GM21367 (cell line): ENCODE results near the gene SEMA4D.
"Not testable (repeated sequence)": the region's sequence is repeated elsewhere in the genome, so short reads cannot be mapped to it uniquely, and the experiment has no call there.

Experiments
- ATAC-seq: cut with Tn5 transposase; IDR thresholded peaks from one replicate; pipeline ENCODE4 v1.9.1; 2021; ENCODE audit not compliant: unreplicated experiment

Gene SEMA4D

GRCh38 chr9:89359751-89360261 is 138.1 kb downstream of the SEMA4D start:
- no peak for ATAC-seq

DNA sequence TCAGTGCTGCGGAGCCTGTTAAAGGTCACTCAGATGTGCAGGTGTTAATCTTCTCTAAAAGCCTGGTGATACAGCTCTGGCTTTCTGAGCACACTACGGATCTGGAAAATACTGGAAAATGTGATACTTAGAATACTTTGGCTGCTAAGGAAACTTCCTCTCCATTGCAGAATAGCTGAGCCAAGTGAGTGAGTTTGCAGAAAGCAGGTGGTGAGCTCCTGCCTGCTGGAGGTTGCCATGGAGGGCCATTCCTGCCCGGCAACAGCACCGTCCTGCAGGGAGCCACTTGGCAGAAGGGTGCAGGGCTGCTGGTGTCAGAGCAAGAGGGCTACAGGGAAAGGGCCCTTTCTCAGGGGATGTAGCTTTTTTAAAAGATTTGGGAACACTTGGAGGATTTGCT is 138.9 kb downstream of the SEMA4D start:
- no peak for ATAC-seq

DNA sequence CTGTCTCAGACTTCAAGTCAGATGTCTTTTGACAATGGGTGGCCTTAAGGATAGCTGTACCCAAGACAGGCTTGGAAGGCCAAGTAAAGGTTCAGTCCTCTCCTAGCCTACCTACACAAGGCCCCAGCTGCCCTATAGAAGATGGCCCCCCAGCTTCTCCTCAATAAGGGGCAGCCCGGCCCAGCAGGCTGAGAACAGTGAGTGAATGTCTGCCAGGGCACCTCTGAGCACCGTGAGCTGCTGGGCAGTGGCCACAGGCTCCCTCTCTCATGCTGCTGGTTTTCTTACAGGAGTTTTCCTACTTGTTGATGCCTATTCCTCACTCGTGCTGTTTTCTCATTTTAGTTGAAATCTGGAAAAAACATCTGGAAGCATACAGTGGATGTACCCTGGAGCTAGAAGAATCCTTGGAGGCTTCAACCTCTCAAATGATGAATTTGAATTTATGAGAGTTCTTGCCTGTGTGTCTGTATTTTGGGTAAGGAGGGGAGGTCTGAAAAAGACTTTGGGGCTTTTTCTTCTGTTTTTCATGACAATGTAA is 139.5 kb downstream of the SEMA4D start:
- ATAC-seq: no peak

GRCh38 chr9:89357331-89358197 is 140.3 kb downstream of the SEMA4D start:
- ATAC-seq: no peak

- ATAC-seq: no peak
Measured at GRCh38 chr9:89356782-89357181, 141.1 kb downstream of the SEMA4D start.

- no peak for ATAC-seq
Measured at GRCh38 chr9:89354471-89354870, 143.4 kb downstream of the SEMA4D start.

GRCh38 chr9:89353989-89354388 is 143.9 kb downstream of the SEMA4D start:
- ATAC-seq: no peak

DNA sequence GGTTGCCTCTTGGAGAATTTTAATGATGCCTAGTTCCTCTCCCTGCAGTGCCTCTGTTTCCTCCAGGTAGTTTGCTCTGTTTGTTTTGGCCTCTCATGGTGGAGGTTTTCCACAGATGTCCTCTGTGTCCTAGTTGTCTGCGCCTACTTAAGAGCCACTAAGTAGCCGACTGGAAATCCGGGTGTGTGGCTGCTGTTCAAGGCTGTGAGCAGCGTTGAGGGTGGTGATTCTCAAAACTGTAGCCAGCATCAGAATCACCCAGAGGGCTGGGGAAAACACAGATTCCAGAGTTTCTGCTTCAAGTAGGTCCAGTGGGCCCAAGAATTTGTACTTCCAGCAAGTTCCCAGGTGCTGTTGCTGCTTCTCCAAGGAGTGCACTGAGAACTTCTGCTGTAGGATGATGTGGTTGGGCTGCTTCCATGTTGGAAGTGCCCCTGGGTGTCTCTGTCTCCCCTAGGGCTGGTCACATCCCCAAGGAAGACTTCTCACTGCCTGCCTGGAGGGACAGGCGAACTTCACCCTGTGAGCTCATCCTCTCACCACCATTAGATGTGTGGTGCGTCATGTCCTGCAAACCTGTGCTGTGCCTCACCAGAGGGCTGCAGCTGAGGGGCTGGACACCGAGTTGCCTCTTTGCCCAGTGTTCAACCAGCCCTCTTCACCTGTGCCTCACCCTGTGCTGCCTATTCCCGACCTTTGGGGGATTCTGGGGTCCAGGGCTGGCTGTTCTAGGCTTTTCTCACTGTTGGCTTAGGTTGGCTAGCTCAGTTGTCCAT is 144.9 kb downstream of the SEMA4D start:
- no peak for ATAC-seq

DNA sequence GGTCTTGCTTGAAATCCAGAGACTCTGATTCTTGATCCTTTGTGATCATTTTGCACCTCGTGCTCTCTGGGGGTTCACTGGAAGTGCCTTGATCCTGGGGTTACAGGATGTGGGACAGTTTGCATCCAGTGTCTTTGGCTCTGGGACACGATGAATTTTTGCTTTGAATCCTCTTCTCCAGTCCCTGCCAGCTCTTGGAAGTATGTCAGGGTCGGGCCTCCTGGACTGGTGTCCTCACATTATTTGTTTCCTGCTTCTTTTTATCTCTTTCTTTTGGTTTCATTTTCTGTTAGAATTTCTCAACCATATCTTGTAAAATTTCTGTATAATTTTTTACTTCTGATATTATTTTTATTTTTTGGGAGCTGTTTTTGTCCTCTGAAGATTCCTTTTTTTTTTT is 145.5 kb downstream of the SEMA4D start:
- ATAC-seq: no peak

GRCh38 chr9:89351584-89352300 is 146.2 kb downstream of the SEMA4D start:
- no peak for ATAC-seq

DNA sequence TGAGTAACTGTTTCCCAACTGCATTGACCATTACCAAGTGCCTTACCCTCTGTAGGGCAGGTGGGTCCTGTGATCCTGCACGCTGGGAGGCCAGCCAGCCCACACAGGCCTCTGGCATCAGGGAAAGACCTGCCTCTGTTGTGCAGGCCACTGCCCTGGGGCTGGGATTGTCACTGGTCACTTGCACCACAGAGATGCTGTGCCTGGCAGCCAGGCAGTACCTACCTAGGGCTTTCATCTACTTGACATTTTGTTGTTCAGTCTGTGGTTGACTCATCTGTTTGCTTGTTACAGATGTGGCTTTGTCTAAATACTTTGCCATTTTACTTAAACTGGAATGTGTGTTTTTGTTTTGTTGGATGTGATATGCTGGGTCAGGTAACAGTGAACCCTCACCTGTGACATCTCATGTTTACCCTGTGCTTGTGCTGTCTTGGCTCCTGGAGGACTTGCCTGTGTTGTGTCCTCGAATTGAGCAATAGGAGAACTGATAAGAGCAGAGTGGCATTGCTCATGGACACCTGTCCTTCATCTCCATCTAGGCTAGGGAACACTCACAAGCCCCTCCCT is 146.8 kb downstream of the SEMA4D start:
- ATAC-seq: no peak

DNA sequence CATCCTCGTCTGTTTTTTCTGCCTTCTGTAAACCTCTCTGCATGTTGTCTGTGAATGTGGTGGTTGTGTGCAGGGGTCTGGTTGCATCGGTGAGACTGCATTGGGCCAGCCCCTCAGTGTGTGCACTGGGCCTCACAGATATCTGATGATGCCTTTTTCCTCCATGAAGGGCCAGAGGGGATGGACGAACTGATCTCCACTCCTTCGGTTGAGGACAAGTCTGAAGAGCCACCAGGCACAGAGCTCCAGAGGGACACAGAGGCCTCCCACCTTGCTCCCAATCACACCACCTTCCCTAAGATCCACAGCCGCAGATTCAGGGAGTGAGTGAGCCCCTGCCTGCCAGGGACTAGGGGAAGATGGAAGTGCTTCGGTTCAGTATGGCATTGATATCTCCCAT is 148.3 kb downstream of the SEMA4D start:
- no peak for ATAC-seq

DNA sequence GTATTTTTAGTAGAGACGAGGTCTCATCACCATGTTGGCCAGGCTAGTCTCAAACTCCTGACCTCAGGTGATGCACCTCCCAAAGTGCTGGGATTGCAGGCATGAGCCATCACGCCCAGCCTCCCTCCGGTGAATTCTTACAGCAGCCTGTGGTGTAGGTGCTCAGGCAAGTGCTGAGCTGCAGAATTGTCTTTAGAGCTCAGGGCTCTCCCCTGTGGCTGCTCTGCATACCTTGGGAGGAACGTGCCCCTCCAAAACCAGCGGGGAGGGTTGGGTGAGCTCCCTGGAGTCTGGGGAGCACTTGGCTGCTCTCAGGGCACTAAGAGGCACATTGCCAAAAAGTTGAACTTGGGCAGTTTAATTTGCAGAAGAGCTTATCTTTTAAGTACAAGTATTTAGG is 150.3 kb downstream of the SEMA4D start:
- no peak for ATAC-seq

GRCh38 chr9:89346696-89347095 is 151.2 kb downstream of the SEMA4D start:
- ATAC-seq: no peak

- ATAC-seq: no peak
Measured at GRCh38 chr9:89345476-89345875, 152.4 kb downstream of the SEMA4D start.

DNA sequence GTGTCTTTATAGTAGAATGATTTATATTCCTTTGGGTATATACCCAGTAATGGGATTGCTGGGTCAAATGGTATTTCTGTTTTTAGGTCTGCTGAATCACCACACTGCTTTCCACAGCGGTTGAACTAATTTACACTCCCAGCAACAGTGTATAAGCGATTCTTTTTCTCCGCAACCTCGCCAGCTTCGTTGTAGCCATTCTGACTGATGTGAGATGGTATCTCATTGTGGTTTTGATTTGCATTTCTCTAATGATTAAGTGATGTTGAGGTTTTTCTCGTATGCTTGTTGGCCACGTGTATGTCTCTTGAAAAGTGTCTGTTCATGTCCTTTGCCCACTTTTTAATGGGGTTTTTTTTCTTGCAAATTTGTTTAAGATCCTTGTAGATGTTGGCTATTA is 154.1 kb downstream of the SEMA4D start:
- ATAC-seq: not testable (repeated sequence)

DNA sequence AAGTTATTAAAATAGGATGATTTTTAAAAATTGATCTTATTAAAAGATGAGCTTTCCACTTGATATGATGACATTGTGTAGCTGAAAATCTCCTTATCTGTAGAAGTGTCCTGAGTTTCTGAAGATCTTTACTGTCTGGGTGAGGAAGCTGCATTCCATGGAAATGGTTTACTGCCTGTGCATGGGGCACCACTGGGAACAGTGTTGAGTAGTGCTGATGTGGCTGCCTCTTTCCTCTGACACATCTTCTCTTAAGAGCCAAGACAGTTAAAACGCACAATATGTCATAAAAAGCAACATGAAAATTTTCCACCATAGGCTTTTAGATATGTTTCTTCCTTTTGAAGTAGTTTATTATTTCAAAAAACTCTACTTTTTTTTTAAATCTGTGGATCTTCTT is 155.0 kb downstream of the SEMA4D start:
- no peak for ATAC-seq

- ATAC-seq: no peak
Measured at GRCh38 chr9:89342213-89342612, 155.7 kb downstream of the SEMA4D start.

DNA sequence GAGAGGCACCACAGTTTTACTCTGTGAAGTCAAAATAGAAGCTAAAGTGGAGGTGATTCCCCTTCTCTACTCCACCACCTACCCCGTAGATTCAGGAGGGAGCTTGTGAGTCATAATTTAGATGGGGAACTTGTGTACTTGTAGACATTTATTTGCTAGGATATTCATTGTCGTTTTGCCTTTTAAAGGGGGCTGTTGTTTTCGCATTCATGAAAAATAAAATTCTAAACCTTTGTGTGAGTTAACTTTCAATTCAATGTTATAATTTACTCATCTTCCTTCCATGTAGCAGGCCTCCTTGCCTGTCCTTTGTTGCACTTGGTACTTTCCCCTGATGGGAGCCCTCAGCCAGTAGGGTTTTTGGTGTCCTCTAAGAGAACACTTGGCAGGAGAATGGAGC is 157.6 kb downstream of the SEMA4D start:
- ATAC-seq: peak; percentile 75

DNA sequence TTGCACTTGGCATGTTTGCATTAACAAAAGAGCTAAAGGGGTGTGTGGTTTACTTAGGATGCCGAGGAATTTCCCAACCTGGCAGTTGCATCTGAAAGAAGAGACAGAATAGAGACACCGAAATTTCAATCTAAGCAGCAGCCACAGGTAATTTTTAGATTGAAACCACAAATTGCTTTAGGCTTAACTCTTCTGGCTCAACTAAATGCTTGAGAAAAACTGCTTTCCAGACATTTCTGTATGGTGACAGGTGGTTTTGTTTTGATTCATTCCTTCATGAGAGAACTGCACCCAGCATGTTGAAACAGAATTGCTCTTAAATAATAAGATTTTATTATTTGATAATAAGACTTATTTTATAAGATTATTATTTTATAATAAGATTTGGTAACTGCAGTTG is 158.1 kb downstream of the SEMA4D start:
- ATAC-seq: no peak

DNA sequence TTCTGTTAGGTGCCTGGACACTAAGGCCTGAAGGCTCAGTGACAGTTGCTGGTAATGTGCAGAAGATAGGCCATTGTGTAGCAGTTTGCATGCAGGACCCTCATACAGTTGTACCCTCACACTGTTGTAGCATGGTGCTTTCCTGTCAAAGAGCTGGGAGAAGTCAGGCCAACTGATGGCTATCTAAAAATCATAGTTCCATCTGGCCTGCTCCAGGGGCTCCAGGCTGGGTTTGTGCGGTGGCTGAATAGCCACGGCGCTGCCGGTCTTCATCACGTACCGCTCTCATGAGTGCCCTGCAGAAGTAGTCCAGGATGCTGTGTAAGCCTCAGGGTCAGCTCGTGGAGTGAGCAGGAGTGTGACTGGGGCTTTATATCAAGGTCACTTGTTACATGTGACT is 167.4 kb downstream of the SEMA4D start:
- no peak for ATAC-seq
